Thyroid gland (tissue), 4 donors: ENCODE results near the gene PLXDC2.

ENCODE experiments used
- CTCF ChIP-seq, 6 experiments: fragments of 200-600 bp in 3 of 6; fragments of 450-650 bp in 3 of 6; sonication (generic) in 3 of 6; IDR thresholded peaks; one replicate each; pipeline ENCODE4 v1.5.1; 2016 to 2019; ENCODE audit warnings: antibody characterized with exemption in 6 of 6, mild to moderate bottlenecking in 2 of 6, inconsistent platforms in 1 of 6, moderate library complexity in 1 of 6
- POLR2A ChIP-seq, 2 donors: fragments of 450-650 bp; IDR thresholded peaks; one replicate each; pipeline ENCODE4 v1.6.1; 2017; ENCODE audit warnings: antibody characterized with exemption in 2 of 2, mild to moderate bottlenecking in 2 of 2, moderate library complexity in 1 of 2

GRCh38 chr10:19967981-19968380, 151.7 kb downstream of the PLXDC2 start:
- TF ChIP-seq CTCF (IDR thresholded peaks at IDR 0.05): no peak
- TF ChIP-seq POLR2A (IDR thresholded peaks at IDR 0.05): no peak
